Measurements from ENCODE around the gene CLBA1.

The CLBA1 gene

DNA sequence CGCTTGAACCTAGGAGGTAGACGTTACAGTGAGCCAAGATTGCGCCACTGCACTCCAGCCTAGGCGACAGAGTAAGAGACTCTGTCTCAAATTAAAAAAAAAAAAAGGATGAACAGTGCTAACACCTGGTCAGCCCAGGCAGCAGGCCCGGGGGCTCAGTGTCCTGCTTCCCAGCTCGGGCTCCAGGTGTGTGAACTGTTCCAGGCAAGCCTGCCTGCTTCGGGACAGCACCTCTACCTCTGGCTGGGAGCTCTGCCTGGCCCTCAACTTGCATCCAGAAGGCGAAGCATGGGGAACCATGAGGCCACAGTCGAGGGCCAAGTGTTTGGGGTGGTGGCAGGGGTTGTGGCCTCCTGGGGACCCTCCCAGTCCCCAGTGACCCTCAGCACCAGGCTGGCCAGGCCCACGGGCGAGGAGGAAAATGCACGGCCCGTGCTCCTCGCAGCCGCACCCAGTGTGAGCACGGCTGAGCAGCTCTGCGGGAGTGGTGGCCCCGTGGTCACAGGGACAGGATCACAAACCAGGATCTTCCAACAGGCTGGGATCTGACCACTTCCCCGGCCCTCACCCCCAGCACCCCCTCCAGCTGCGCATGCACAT, 19.8 kb downstream of the CLBA1 start:
- Histone ChIP-seq H3K36me3 (ENCODE audit: insufficient read depth, low read length) (peaks cover 21% of the 10 kb centered on the region), H3K4me3 (no peak overlapping the region), H3K27ac (no peak overlapping the region), H3K9ac (ENCODE audit: insufficient read length) (no peak overlapping the region), H3K9me3 (ENCODE audit: low read depth, low read length) (no peaks in the 10 kb centered on the region)
- no peak for DNase-seq (ENCODE audit: low read depth, low spot score)
- TF ChIP-seq FOXP2 (optimal IDR thresholded peaks at IDR 0.05; ENCODE audit: control extremely low read depth, extremely low read length, insufficient read depth) (no peak), POLR2AphosphoS5 (IDR thresholded peaks at IDR 0.05; ENCODE audit: borderline replicate concordance, low read depth, low read length) (no peak), EZH2 (IDR thresholded peaks at IDR 0.05) (no peak)

DNA sequence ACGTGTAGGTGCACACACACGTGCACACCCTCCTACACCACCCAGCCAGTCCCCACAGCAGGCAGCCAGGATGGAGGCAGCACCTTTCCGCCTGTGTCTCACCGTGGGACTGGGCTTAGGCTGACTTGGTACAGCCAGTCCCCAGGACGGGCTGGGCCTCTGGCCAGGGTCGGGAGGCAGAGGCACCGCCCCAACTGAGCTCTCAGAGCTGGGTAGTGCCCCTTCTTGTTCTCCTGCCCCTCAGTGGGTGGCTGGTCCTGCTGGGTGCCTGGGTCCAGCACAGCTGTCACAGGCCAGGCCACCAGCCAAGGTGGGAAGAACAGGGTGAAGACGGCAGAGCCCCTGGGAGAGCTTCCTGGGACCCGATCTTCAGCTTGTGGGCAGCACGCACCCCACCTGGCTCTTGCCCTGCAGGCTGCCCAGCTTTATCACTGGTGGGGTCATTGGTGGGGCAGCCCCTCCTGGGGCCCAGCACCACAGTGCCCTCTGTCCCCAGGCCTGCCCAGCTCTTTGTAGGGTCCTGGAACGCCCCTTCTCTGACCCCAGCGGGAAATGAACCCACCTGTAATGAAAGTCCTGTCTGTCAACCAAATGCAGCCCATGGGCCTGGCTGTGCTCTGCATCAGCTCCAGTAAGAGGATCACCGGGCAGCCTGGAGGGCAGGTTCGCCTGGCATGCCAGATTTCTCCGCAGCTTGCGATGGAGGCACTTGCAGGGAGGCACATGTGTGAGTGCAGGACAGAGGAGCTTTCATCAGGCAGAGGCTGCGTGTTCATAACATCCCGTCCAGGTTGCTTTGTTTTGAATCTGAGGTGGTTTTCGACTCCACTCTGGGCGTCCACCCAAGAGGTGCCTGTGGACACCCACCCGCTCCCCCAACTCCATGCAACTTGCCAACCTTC, 20.6 kb downstream of the CLBA1 start:
- H3K9me3 ChIP-seq (ENCODE audit: low read depth, low read length): no peaks in the 10 kb centered on the region
- DNase-seq (ENCODE audit: low read depth, low spot score): no peak
- no peak overlapping the region for H3K9ac ChIP-seq (ENCODE audit: insufficient read length)
- H3K36me3 ChIP-seq (ENCODE audit: insufficient read depth, low read length): peaks cover 29% of the 10 kb centered on the region
- H3K27ac ChIP-seq: no peak overlapping the region
- H3K4me3 ChIP-seq: no peak overlapping the region
- TF ChIP-seq EZH2 (IDR thresholded peaks at IDR 0.05): no peak
- TF ChIP-seq FOXP2 (optimal IDR thresholded peaks at IDR 0.05; ENCODE audit: control extremely low read depth, extremely low read length, insufficient read depth): no peak
- peak; percentile 28; the same call in 1 of the 2 replicates for TF ChIP-seq POLR2AphosphoS5 (IDR thresholded peaks at IDR 0.05; ENCODE audit: borderline replicate concordance, low read depth, low read length)

DNA sequence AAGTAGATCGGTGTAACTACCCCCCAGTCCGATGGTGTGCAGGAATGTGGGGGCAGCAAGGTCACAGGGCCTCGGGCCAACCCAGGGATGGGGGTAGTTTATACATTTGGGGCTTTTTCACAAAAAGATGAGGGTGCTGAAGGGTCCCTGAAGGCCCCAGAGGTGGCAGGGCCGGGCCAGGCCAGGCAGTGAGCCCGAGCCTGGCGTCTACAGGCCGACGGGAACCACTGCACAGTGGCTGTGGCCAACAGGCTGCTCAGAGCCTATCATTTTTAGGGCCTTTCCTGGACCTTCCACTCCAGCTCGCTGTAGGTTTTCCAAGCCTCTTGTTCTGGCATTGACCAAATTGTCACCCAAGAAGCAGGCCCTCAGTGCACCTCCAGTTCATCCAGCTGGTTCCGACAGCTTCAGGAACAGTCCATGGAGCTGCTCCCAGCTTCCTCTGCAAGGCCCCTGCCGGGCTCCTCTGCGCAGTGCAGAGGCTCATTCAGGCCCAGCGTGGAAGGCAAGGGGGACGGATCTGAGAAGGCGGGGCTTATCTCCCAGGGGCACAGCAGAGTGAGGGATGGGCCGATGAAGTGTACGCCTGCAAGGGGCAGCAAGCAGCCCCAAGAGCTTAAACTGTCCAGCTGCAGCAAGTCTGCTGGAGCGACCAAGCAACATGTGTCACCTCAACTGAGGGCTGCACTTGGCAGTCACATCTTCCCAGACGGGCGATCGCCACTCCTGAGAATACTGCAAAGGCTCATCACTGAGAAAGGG, 21.4 kb downstream of the CLBA1 start:
- no peak overlapping the region for H3K27ac ChIP-seq
- DNase-seq (ENCODE audit: low read depth, low spot score): no peak
- H3K4me3 ChIP-seq: no peak overlapping the region
- peaks cover 37% of the 10 kb centered on the region for H3K36me3 ChIP-seq (ENCODE audit: insufficient read depth, low read length)
- no peaks in the 10 kb centered on the region for H3K9me3 ChIP-seq (ENCODE audit: low read depth, low read length)
- H3K9ac ChIP-seq (ENCODE audit: insufficient read length): no peak overlapping the region
- 0 out of 2 replicates have a peak, but pooled peaks have one; percentile 2 for TF ChIP-seq POLR2AphosphoS5 (IDR thresholded peaks at IDR 0.05; ENCODE audit: borderline replicate concordance, low read depth, low read length)
- TF ChIP-seq EZH2 (IDR thresholded peaks at IDR 0.05): no peak

DNA sequence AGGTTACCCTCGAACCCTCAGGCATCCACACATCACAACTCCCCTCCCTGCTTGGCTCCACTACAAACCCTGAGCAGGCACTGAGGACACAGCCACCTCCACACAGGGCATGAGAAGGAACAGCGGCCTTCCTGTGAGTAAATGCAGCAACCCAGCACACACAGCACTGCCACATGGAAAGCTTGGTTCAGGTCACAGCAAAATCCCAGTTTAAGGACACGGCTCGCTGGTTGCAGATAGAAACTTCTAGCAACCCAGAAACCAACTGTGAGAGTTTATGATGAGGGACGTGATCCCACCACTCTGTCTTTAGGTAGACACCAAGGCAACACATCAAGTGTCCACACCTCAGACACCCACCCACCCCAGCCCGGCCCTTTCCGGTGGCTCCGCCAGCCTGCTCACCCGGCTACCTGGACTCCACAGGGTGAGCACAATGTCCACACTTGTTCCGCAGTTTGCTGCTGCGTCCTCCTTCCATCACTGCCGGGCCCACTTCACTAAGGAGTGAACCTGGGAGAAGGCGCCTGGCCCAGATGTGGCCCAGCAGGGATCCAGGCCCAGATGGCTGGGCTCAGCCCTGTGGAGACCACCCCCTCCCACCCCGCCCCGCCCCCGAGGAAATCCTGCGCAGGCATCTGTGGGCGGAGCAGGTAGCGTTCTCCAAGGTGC, 22.1 kb downstream of the CLBA1 start:
- Histone ChIP-seq H3K4me3 (no peak overlapping the region), H3K9me3 (ENCODE audit: low read depth, low read length) (no peaks in the 10 kb centered on the region), H3K36me3 (ENCODE audit: insufficient read depth, low read length) (peaks cover 44% of the 10 kb centered on the region), H3K27ac (no peak overlapping the region), H3K9ac (ENCODE audit: insufficient read length) (no peak overlapping the region)
- no peak for DNase-seq (ENCODE audit: low read depth, low spot score)
- TF ChIP-seq FOXP2 (optimal IDR thresholded peaks at IDR 0.05; ENCODE audit: control extremely low read depth, extremely low read length, insufficient read depth) (no peak), POLR2AphosphoS5 (IDR thresholded peaks at IDR 0.05; ENCODE audit: borderline replicate concordance, low read depth, low read length) (no peak), EZH2 (IDR thresholded peaks at IDR 0.05) (no peak)

DNA sequence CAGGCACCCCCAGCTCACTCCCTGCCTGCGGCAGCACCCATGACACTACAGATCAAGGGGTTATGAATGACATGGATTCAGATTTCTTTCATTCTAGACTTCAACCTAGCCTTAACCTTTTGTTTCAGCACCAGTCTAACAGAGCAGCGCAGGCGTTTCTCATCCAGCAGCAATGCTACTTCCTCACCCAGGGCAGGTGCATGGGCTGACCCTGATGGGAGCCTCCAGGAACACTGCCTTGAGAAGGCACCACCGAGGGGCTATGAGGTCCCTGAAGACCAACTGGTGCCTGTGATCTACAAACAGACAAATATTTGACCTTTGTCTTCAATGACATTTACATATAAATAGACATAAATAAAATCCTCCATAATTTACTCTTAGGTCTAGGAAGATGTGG, 24.5 kb downstream of the CLBA1 start:
- H3K9me3 ChIP-seq (ENCODE audit: low read depth, low read length): no peaks in the 10 kb centered on the region
- H3K27ac ChIP-seq: no peak overlapping the region
- TF ChIP-seq FOXP2 (optimal IDR thresholded peaks at IDR 0.05; ENCODE audit: control extremely low read depth, extremely low read length, insufficient read depth) (no peak), POLR2AphosphoS5 (IDR thresholded peaks at IDR 0.05; ENCODE audit: borderline replicate concordance, low read depth, low read length) (no peak), EZH2 (IDR thresholded peaks at IDR 0.05) (no peak)
- no peak for DNase-seq (ENCODE audit: low read depth, low spot score)
- peaks cover 44% of the 10 kb centered on the region for H3K36me3 ChIP-seq (ENCODE audit: insufficient read depth, low read length)
- no peak overlapping the region for H3K4me3 ChIP-seq
- no peak overlapping the region for H3K9ac ChIP-seq (ENCODE audit: insufficient read length)

DNA sequence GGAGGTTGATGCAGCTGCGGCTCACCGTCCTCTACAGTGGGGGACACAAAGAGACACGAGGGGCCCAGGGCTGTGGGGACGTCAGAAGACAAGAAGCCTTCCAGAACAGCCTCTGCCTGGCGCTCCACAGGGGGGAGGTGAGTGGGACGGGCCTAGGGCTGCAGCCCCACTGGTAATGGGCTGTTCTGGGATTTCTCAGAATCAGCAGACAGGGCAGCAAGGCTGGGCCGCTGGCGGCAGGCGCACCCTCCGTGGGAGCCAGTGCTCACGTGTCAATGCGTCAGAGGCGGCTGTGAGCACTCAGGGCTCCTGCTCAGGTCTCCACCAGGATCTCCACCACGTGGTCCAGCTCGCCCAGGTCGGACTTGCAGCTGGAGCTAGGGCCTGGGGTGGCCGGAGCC, 25.3 kb downstream of the CLBA1 start:
- H3K9me3 ChIP-seq (ENCODE audit: low read depth, low read length): no peaks in the 10 kb centered on the region
- peaks cover 44% of the 10 kb centered on the region for H3K36me3 ChIP-seq (ENCODE audit: insufficient read depth, low read length)
- TF ChIP-seq FOXP2 (optimal IDR thresholded peaks at IDR 0.05; ENCODE audit: control extremely low read depth, extremely low read length, insufficient read depth) (no peak), POLR2AphosphoS5 (IDR thresholded peaks at IDR 0.05; ENCODE audit: borderline replicate concordance, low read depth, low read length) (no peak), EZH2 (IDR thresholded peaks at IDR 0.05) (no peak)
- H3K4me3 ChIP-seq: no peak overlapping the region
- DNase-seq (ENCODE audit: low read depth, low spot score): no peak
- no peak overlapping the region for H3K27ac ChIP-seq
- no peak overlapping the region for H3K9ac ChIP-seq (ENCODE audit: insufficient read length)

DNA sequence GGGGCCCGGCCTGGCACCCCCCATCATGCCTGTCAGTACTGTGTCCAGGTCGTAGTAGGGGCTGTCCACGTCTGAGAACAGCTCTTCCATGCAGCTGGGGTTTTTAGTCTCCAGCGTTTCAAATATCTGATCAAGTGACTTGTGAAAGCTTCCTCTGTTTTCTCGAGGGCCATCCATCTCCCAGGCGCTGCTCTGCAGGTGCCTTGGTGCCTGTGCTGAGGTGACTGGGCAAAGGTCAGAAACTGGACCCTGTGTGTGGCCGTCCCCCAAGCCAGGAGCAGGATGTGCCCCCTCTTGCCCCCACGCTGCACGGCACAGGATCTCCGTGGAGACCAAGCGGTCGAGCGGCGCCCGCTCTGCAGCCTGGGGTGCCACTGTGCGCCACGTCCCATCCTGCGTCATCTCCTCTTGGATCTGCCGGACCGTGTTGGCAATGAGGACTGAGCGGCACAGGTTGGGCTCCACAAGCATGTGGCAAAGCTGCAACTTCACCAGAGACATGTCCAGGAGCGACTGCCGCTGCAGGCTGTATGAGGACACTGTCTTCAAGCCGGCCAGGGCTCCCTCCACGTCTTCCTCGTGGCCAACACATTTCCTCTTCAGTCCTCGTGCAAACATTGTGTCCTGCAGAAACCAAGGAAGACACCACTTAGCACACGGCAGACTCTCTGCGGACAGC, 25.9 kb downstream of the CLBA1 start:
- DNase-seq (ENCODE audit: low read depth, low spot score): no peak
- peaks cover 45% of the 10 kb centered on the region for H3K36me3 ChIP-seq (ENCODE audit: insufficient read depth, low read length)
- no peak overlapping the region for H3K27ac ChIP-seq
- H3K9ac ChIP-seq (ENCODE audit: insufficient read length): no peak overlapping the region
- TF ChIP-seq POLR2AphosphoS5 (IDR thresholded peaks at IDR 0.05; ENCODE audit: borderline replicate concordance, low read depth, low read length) (no peak), EZH2 (IDR thresholded peaks at IDR 0.05) (no peak), FOXP2 (optimal IDR thresholded peaks at IDR 0.05; ENCODE audit: control extremely low read depth, extremely low read length, insufficient read depth) (no peak)
- H3K4me3 ChIP-seq: no peak overlapping the region
- no peaks in the 10 kb centered on the region for H3K9me3 ChIP-seq (ENCODE audit: low read depth, low read length)

All from SK-N-MC (cell line).